Daoy (cell line): ENCODE measurements around the gene PLCB2. TPM values are rescaled to one million over a fixed set of nuclear protein-coding genes. Genes with fewer than 3 reads are reported as not detected.

ENCODE experiments used
- DNase-seq: peaks from one replicate; pipeline ENCODE4 v3.0.0-alpha.2; 2015; ENCODE audit warnings: low read depth
- total RNA-seq: library from RNA; depleted of rRNA; stranded (reverse); fragments of >200 nt; shearing (Covaris generic); gene quantifications from 2 replicates; pipeline ENCODE4 v1.2.3, GENCODE V29; 2014

Gene PLCB2
- total RNA-seq, 1 experiment from 2014 or later: 0.29 TPM

GRCh38 chr15:40285151-40285550 lies 22.6 kb downstream of the PLCB2 start:
- DNase-seq: no peak

DNA sequence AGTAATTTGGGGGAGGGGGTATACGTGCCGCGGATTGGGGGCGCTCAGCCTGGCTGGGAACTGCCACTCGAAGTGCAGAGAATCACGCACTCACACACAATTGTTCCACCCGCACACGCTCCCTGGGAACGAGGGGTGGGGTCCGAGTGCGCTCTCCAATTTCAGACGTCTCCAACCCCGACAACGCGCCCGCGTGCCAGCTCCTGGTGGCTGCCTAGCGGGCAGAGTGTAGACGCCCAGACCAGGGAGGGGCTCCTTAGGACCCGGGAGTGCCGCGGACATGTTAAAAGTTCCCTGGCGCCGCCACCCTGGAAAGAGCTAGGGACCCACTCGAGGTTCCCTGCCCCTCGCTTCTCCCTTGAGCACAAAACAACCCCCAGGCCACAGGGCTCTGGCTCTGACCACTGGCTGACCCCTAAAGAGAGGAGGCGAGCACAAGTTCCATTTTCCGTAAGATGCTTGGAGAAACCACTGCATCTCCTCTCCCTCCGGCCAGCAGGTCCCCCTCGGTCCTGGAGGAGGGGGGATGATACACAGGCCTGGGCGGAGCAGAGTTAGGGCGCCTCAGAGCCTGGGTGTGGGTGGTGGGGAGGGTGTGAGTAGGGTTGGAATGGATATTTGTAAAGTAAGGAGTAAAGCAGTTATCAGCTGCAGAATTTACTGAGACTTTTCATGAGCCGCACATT lies 24.0 kb downstream of the PLCB2 start:
- no peak for DNase-seq

- DNase-seq: peak; percentile 37
Observed at GRCh38 chr15:40282869-40283614, 24.7 kb downstream of the PLCB2 start, which contains the start of gene ANKRD63. Gene ANKRD63, minus strand, starts transcription at chr15:40283064. Its CDS starts 478 bp downstream, at chr15:40282586.

GRCh38 chr15:40282147-40282868 lies 25.4 kb downstream of the PLCB2 start:
- DNase-seq: peak; percentile 52

- DNase-seq: no peak
Observed at GRCh38 chr15:40281801-40282146, 26.0 kb downstream of the PLCB2 start.

DNA sequence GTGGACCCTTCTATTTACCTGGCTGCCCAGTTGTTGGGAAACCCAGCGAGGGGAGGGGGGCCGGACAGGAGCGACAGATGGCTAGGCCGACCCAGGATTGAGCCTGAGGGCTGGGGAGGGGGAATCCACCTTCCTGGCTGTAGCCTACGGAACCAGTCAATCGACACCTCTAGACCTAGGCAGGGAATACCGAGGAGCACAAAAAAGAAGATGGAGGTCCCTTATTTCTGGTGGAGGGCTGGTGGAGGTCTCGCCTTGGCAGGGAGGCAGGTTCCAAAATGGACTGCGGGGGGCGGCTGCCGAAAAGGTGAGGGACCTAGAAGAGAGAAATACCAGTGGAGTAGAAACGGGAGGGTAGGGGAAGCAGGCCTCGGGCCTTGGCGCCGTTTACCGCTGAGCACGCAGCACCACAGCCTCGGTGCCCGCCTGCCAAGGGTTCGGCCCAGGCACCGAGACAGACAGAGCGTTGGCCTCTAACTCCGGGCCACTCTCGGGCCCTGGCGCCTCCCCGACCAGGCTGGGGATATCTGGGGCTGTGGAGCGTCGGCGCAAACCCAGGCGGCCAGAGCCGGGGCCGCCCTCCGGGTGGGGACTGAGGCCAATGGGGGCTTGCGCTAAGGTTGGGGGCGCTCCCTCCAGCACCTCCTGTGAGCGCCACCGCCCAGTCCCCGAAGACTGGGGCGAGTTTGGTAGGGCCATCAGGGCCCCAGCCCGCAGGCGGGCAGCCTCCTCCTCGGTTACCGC lies 26.5 kb downstream of the PLCB2 start:
- DNase-seq: no peak

- DNase-seq: no peak
Observed at GRCh38 chr15:40280260-40281056, 27.3 kb downstream of the PLCB2 start.

DNA sequence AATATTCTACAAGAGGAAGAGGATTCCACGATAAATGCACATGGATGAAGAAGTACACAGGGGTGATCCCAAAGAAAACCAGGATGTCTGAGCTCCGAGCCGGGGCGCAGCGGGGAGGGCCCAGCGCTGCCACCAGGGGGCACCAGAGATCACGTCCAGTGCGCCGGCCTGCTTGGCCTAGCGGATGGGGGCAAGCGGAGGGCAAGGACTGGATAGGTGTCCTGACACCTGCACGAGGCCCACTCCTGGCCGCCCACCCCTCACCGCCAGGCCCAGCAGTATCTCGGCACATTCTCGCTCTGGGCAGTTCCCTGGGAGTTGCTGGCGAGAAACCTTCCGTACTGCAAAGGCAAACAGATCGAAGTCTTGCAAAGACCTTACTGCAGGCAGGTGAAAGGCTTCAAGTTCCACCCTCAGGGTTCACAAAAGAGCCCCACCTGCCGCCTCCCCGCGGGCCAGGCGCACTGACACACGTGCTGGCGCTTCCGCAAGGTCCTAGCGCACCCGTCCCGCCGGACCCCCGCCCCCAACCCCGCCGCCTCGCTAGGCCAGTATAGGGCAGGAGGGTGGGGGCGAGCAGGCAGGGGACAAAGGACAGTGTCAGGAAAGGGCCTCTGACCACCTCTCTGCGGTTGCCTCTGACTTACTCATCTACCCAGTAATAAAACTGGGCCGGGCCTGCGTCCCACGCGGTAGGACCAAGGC lies 28.1 kb downstream of the PLCB2 start:
- peak; percentile 70 for DNase-seq

DNA sequence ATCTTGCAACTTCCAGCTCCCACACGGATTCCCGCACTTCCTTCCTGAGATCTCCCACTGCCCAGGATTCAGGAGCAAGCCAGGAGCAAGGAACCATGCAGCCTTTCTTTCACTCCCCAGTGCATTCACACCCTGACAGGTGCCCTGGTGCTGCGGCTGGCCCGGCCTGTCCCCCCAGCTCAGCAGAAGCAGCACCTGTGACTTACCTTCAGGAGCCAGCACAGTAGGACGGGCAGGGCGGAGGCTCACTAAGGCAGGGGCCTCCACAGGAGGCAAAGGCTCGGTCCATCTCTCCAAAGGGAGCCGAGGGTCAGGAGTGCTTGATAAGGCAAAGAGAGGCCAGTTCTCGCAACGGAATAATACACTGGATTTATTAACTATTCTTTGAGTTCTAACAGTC lies 29.7 kb downstream of the PLCB2 start:
- DNase-seq: no peak

- DNase-seq: no peak
Observed at GRCh38 chr15:40277471-40277870, 30.3 kb downstream of the PLCB2 start.

GRCh38 chr15:40276927-40277326 lies 30.8 kb downstream of the PLCB2 start:
- no peak for DNase-seq

DNA sequence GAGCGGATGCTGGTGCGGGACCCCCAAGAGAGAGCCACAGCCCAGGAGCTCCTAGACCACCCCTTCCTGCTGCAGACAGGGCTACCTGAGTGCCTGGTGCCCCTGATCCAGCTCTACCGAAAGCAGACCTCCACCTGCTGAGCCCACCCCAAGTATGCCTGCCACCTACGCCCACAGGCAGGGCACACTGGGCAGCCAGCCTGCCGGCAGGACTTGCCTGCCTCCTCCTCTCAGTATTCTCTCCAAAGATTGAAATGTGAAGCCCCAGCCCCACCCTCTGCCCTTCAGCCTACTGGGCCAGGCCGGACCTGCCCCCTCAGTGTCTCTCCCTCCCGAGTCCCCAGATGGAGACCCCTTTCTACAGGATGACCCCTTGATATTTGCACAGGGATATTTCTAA lies 31.8 kb downstream of the PLCB2 start:
- DNase-seq: no peak

DNA sequence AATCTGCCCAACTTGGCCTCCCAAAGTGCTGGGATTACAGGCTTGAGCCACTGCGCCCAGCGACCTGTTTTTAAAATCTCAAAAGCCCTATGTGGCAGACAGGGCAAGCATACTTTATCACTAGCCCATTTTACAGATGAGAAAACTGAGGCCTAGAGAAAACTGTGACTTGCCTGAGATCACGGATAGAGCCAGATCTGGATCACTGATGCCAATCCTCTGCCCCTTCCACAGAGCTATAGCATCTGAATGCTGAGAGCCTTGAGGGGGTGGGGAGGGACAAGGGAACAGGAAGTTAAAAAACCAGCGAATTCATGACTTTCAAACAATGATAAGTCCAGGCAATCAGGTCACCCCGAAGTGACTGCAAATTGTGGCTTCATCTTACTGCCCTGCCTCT lies 32.2 kb downstream of the PLCB2 start:
- no peak for DNase-seq

DNA sequence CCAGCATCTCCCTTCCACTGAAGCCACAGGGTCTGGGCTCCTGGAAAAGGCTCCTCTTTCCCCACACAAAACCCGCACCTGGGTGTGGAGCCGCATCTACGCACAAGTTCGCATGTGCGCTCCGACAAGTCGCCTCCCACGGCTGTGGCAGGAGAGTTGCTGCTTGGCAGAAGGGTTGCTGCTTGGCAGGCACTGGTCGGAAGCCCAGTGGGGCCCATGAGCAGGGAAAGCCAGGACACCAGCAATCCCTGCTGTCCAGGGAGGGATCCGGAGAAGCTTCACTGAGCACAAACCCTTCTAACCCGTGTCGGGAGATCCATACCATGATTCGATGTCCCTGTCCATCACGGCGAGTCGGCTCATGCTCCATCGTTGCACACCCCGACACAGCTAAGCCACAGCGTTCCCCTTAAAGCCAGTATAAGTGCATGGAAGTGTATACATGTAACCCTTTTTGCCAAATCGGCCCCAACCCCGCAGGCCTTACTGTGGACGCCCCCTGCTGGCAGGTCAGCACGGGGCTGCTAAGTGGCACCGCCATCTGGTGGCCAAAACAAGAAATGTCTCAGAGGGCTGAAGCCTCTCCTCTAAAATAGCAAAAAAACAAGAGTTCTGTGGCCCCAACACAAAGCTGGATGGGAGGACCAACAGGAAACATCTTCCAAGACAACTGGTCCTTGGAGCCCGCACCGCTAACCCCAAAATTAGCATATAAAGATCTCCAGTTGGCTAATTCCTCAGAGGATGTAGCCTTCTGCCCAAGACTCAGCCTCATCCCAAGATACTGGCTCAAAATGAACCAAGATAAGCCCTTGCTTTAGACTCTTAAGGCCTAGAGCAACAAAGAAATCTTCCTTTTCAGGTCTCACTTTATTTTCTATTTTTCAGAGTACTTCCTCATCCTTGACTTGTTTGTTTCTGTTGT lies 33.1 kb downstream of the PLCB2 start:
- DNase-seq: peak; percentile 78

DNA sequence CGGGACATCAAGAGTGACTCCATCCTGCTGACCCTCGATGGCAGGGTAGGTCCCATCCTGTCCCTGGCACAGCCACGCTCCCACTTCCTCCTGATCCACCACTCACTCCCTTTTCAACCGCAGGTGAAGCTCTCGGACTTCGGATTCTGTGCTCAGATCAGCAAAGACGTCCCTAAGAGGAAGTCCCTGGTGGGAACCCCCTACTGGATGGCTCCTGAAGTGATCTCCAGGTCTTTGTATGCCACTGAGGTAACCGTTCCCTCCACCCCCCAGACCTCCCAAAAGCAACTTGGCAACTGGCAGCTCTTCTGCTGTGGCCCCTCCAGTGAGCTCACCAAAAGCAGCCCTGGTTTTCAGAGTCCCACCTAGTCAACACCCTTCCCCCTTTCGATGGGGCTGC lies 34.3 kb downstream of the PLCB2 start:
- DNase-seq: no peak

DNA sequence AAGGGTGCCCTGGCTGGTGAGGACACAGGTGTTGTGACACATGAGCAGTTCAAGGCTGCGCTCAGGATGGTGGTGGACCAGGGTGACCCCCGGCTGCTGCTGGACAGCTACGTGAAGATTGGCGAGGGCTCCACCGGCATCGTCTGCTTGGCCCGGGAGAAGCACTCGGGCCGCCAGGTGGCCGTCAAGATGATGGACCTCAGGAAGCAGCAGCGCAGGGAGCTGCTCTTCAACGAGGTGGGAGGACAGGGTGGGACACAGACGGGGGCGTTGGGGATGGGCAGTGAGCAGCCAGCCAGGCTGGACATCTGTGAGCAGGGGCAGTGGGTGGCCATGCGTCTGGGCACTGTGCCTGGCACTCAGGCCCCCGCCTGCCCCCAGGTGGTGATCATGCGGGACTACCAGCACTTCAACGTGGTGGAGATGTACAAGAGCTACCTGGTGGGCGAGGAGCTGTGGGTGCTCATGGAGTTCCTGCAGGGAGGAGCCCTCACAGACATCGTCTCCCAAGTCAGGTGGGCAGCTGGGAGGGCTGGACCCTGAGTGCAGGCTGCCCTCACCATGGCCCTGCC lies 35.2 kb downstream of the PLCB2 start:
- DNase-seq: peak; percentile 45

- DNase-seq: no peak
Observed at GRCh38 chr15:40271685-40272484, 35.9 kb downstream of the PLCB2 start.
